Measurements from ENCODE around the gene NOS1AP.

DNA sequence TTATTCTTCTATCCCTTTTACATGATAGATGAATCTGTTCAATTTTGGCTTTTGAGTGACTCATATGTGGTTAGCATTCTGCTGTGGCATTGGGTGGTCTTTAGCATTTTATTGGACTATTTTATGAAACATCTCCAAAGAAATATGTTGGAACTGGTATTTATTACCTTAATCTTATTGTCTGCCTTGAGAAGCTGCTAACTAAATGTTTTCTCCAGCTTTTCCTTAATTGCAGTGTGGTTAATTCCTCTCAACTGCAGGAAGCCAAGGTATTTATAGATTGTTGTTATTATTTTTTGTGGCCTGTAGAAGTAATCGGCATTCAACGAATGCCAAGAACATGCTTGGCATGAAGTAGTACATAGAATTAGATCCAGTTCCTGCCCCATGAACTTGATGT, 64.1 kb downstream of the NOS1AP start:
- TF ChIP-seq TAF1 (IDR thresholded peaks at IDR 0.05; ENCODE audit: borderline replicate concordance, insufficient read depth, low read length) = no peak
- no peak for TF ChIP-seq POLR2AphosphoS5 (IDR thresholded peaks at IDR 0.05; ENCODE audit: low read depth, low read length)
- no peak for TF ChIP-seq SIN3A (IDR thresholded peaks at IDR 0.05; ENCODE audit: borderline replicate concordance, insufficient read depth, low read length)
- TF ChIP-seq, protein P1, sequence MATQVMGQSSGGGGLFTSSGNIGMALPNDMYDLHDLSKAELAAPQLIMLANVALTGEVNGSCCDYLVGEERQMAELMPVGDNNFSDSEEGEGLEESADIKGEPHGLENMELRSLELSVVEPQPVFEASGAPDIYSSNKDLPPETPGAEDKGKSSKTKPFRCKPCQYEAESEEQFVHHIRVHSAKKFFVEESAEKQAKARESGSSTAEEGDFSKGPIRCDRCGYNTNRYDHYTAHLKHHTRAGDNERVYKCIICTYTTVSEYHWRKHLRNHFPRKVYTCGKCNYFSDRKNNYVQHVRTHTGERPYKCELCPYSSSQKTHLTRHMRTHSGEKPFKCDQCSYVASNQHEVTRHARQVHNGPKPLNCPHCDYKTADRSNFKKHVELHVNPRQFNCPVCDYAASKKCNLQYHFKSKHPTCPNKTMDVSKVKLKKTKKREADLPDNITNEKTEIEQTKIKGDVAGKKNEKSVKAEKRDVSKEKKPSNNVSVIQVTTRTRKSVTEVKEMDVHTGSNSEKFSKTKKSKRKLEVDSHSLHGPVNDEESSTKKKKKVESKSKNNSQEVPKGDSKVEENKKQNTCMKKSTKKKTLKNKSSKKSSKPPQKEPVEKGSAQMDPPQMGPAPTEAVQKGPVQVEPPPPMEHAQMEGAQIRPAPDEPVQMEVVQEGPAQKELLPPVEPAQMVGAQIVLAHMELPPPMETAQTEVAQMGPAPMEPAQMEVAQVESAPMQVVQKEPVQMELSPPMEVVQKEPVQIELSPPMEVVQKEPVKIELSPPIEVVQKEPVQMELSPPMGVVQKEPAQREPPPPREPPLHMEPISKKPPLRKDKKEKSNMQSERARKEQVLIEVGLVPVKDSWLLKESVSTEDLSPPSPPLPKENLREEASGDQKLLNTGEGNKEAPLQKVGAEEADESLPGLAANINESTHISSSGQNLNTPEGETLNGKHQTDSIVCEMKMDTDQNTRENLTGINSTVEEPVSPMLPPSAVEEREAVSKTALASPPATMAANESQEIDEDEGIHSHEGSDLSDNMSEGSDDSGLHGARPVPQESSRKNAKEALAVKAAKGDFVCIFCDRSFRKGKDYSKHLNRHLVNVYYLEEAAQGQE (IDR thresholded peaks at IDR 0.05; ENCODE audit: insufficient read depth in 1 of 2, low read depth in 2 of 2, low read length in 2 of 2) = no peak
- no peak for TF ChIP-seq FOXP2 (optimal IDR thresholded peaks at IDR 0.05; ENCODE audit: borderline replicate concordance, extremely low read depth, extremely low read length, insufficient read depth)

Data from PFSK-1 (cell line).